Loucy (cell line): ENCODE data around the gene STYXL2.

Experiments
- H2AFZ ChIP-seq: fragments of 200-600 bp; sonication (generic); 2 replicates; pipeline ENCODE4 v1.6.0; 2016; ENCODE audit warnings: antibody characterized with exemption, mild to moderate bottlenecking, low read length, moderate library complexity
- H3F3A ChIP-seq: fragments of 200-600 bp; 2 replicates; pipeline ENCODE4 v1.6.0; 2016; ENCODE audit warnings: antibody characterized with exemption, low read depth, mild to moderate bottlenecking
- H3K27me3 ChIP-seq: fragments of 200-600 bp; sonication (generic); 2 replicates; pipeline ENCODE4 v1.6.1; 2014; ENCODE audit warnings: low read length, mild to moderate bottlenecking; ENCODE audit not compliant: insufficient read depth, poor library complexity, severe bottlenecking
- H3K36me3 ChIP-seq: fragments of 200-600 bp; sonication (generic); 2 replicates; pipeline ENCODE4 v1.6.1; 2016; ENCODE audit warnings: low read length; ENCODE audit not compliant: insufficient read depth
- H3K4me1 ChIP-seq: fragments of 200-600 bp; sonication (generic); 2 replicates; pipeline ENCODE4 v1.5.1; 2014; ENCODE audit warnings: low read length, mild to moderate bottlenecking; ENCODE audit not compliant: insufficient read depth, poor library complexity, severe bottlenecking
- H3K4me2 ChIP-seq: fragments of 200-600 bp; sonication (generic); 2 replicates; pipeline ENCODE4 v1.6.0; 2014; ENCODE audit warnings: antibody characterized with exemption, low read length, low read depth, mild to moderate bottlenecking; ENCODE audit not compliant: poor library complexity, severe bottlenecking
- H3K4me3 ChIP-seq: fragments of 200-600 bp; sonication (generic); 2 replicates; pipeline ENCODE4 v1.5.1; 2014; ENCODE audit warnings: low read length, mild to moderate bottlenecking, mixed read lengths; ENCODE audit not compliant: poor library complexity, severe bottlenecking
- H3K79me2 ChIP-seq: fragments of 200-600 bp; sonication (generic); 2 replicates; pipeline ENCODE4 v1.6.1; 2014; ENCODE audit warnings: low read length; ENCODE audit not compliant: insufficient read depth
- H3K9ac ChIP-seq: fragments of 200-600 bp; sonication (generic); 2 replicates; pipeline ENCODE4 v1.6.0; 2014; ENCODE audit warnings: mild to moderate bottlenecking, low read depth, low read length, moderate library complexity; ENCODE audit not compliant: poor library complexity, severe bottlenecking
- H3K9me2 ChIP-seq: fragments of 200-600 bp; sonication (generic); replicated peaks from 2 replicates; pipeline ENCODE4 v1.6.1; 2016; ENCODE audit warnings: low read depth, low read length, mixed read lengths
- H3K9me3 ChIP-seq: fragments of 200-600 bp; sonication (generic); 2 replicates; pipeline ENCODE4 v1.6.1; 2014; ENCODE audit warnings: mild to moderate bottlenecking, antibody characterized with exemption, low read length, low read depth; ENCODE audit not compliant: insufficient read depth
- H4K20me1 ChIP-seq: fragments of 200-600 bp; sonication (generic); 2 replicates; pipeline ENCODE4 v1.6.0; 2014; ENCODE audit warnings: antibody characterized with exemption, low read length, mild to moderate bottlenecking; ENCODE audit not compliant: insufficient read depth, poor library complexity, severe bottlenecking
- EZH2phosphoT487 ChIP-seq: fragments of 200-600 bp; IDR thresholded peaks from 2 replicates; pipeline ENCODE4 v1.6.1; 2018; ENCODE audit warnings: antibody characterized with exemption, mild to moderate bottlenecking, moderate library complexity, borderline replicate concordance
- TF ChIP-seq, protein P1 (sequence below): fragments of 200-600 bp; sonication (generic); conservative IDR thresholded peaks from 2 replicates; pipeline ENCODE4 v1.5.1; 2014; ENCODE audit warnings: mild to moderate bottlenecking, antibody characterized with exemption, low read length

Gene STYXL2

DNA sequence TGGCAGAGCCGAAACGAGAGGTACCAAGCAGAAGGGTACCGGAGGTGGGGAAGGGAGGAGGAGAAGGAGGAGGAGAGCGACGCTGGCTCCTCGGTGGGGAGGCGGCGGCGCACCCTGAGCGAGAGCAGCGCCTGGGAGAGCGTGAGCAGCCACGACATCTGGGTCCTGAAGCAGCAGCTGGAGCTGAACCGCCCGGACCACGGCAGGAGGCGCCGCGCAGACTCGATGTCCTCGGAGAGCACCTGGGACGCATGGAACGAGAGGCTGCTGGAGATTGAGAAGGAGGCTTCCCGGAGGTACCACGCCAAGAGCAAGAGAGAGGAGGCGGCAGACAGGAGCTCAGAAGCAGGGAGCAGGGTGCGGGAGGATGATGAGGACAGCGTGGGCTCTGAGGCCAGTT lies 32.4 kb downstream of the STYXL2 start:
- H3F3A ChIP-seq: peaks cover 8% of the 10 kb centered on the region; the same call in 1 of the 2 replicates
- no peaks in the 10 kb centered on the region for H3K79me2 ChIP-seq
- no peaks in the 10 kb centered on the region for H3K27me3 ChIP-seq
- H3K36me3 ChIP-seq: no peaks in the 10 kb centered on the region
- no peak overlapping the region for H2AFZ ChIP-seq
- no peaks in the 10 kb centered on the region for H3K9me2 ChIP-seq
- TF ChIP-seq, protein P1, sequence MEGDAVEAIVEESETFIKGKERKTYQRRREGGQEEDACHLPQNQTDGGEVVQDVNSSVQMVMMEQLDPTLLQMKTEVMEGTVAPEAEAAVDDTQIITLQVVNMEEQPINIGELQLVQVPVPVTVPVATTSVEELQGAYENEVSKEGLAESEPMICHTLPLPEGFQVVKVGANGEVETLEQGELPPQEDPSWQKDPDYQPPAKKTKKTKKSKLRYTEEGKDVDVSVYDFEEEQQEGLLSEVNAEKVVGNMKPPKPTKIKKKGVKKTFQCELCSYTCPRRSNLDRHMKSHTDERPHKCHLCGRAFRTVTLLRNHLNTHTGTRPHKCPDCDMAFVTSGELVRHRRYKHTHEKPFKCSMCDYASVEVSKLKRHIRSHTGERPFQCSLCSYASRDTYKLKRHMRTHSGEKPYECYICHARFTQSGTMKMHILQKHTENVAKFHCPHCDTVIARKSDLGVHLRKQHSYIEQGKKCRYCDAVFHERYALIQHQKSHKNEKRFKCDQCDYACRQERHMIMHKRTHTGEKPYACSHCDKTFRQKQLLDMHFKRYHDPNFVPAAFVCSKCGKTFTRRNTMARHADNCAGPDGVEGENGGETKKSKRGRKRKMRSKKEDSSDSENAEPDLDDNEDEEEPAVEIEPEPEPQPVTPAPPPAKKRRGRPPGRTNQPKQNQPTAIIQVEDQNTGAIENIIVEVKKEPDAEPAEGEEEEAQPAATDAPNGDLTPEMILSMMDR: no peak
- TF ChIP-seq EZH2phosphoT487: no peak
- no peaks in the 10 kb centered on the region for H4K20me1 ChIP-seq
- no peak overlapping the region for H3K4me3 ChIP-seq
- H3K4me1 ChIP-seq: peaks cover 28% of the 10 kb centered on the region
- H3K4me2 ChIP-seq: no peak overlapping the region
- no peak overlapping the region for H3K9ac ChIP-seq
- H3K9me3 ChIP-seq: no peaks in the 10 kb centered on the region

DNA sequence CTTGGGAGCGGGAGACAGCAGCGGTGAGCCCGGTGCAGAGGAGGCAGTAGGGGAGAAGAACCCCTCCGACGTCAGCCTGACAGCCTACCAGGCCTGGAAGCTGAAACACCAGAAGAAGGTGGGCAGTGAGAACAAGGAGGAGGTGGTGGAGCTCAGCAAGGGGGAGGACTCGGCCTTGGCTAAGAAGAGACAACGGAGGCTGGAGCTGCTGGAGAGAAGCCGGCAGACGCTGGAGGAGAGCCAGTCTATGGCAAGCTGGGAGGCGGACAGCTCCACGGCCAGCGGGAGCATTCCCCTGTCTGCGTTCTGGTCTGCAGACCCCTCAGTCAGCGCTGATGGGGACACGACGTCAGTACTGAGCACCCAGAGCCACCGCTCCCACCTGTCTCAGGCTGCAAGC lies 32.9 kb downstream of the STYXL2 start:
- Histone ChIP-seq H3K79me2 (no peaks in the 10 kb centered on the region), H3K4me3 (no peak overlapping the region), H3F3A (peaks cover 10% of the 10 kb centered on the region; the same call in 1 of the 2 replicates), H3K9me3 (no peaks in the 10 kb centered on the region), H3K27me3 (no peaks in the 10 kb centered on the region), H2AFZ (no peak overlapping the region), H3K36me3 (no peaks in the 10 kb centered on the region), H3K9me2 (no peaks in the 10 kb centered on the region), H3K4me2 (no peak overlapping the region), H3K4me1 (peaks cover 33% of the 10 kb centered on the region), H3K9ac (no peak overlapping the region), H4K20me1 (no peaks in the 10 kb centered on the region)
- TF ChIP-seq EZH2phosphoT487: no peak
- TF ChIP-seq, protein P1: no peak

DNA sequence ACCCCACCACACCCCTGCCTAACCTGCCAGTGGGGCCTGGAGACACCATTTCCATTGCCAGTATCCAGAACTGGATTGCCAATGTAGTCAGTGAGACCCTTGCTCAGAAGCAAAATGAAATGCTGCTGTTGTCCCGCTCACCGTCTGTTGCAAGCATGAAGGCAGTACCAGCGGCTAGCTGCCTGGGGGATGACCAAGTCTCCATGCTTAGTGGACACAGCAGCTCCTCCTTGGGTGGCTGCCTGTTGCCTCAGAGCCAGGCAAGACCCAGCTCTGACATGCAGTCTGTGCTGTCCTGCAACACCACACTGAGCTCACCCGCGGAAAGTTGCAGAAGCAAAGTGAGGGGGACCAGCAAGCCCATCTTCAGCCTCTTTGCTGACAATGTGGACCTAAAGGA lies 33.4 kb downstream of the STYXL2 start:
- peaks cover 37% of the 10 kb centered on the region for H3K4me1 ChIP-seq
- H3K79me2 ChIP-seq: no peaks in the 10 kb centered on the region
- no peaks in the 10 kb centered on the region for H3K27me3 ChIP-seq
- H3K9me2 ChIP-seq: no peaks in the 10 kb centered on the region
- H2AFZ ChIP-seq: no peak overlapping the region
- H3K4me3 ChIP-seq: no peak overlapping the region
- H3K36me3 ChIP-seq: no peaks in the 10 kb centered on the region
- H4K20me1 ChIP-seq: no peaks in the 10 kb centered on the region
- TF ChIP-seq EZH2phosphoT487: no peak
- TF ChIP-seq, protein P1: no peak
- no peak overlapping the region for H3K4me2 ChIP-seq
- H3K9me3 ChIP-seq: no peaks in the 10 kb centered on the region
- H3K9ac ChIP-seq: no peak overlapping the region
- peaks cover 10% of the 10 kb centered on the region; the same call in 1 of the 2 replicates for H3F3A ChIP-seq
